ENCODE data around the gene RNF38. TPM values are rescaled to one million over a fixed set of nuclear protein-coding genes. Genes with fewer than 3 reads are reported as not detected.

RNF38 gene
- total and polyA plus RNA-seq, 2 experiments from 2014 or later, result 13.7 to 61.9 TPM

DNA sequence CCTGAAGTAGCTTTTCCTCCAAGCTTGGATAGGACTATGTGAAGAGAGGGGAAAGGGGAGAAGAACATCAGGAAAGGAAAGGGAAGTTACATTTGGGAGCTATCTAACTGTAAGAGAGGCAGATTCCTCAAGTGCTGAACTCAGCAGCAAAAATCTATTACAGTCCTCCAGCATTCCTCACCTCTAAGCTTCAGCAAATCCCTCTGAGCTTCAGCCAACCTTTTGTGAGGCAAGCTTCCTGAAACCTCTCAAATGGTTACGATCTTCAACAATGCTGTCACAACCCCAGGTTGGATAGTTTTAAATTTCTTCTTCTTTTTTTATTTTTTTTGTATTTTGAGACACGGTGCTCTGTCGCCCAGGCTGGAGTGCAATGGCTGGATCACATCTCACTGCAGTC is 2.5 kb upstream of the RNF38 start (continued):
- TF ChIP-seq, protein P1, sequence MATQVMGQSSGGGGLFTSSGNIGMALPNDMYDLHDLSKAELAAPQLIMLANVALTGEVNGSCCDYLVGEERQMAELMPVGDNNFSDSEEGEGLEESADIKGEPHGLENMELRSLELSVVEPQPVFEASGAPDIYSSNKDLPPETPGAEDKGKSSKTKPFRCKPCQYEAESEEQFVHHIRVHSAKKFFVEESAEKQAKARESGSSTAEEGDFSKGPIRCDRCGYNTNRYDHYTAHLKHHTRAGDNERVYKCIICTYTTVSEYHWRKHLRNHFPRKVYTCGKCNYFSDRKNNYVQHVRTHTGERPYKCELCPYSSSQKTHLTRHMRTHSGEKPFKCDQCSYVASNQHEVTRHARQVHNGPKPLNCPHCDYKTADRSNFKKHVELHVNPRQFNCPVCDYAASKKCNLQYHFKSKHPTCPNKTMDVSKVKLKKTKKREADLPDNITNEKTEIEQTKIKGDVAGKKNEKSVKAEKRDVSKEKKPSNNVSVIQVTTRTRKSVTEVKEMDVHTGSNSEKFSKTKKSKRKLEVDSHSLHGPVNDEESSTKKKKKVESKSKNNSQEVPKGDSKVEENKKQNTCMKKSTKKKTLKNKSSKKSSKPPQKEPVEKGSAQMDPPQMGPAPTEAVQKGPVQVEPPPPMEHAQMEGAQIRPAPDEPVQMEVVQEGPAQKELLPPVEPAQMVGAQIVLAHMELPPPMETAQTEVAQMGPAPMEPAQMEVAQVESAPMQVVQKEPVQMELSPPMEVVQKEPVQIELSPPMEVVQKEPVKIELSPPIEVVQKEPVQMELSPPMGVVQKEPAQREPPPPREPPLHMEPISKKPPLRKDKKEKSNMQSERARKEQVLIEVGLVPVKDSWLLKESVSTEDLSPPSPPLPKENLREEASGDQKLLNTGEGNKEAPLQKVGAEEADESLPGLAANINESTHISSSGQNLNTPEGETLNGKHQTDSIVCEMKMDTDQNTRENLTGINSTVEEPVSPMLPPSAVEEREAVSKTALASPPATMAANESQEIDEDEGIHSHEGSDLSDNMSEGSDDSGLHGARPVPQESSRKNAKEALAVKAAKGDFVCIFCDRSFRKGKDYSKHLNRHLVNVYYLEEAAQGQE (IDR thresholded peaks at IDR 0.05; ENCODE audit: unreplicated experiment), result no peak
- no peak for TF ChIP-seq NANOG (IDR thresholded peaks at IDR 0.05; ENCODE audit: borderline replicate concordance)
- TF ChIP-seq, protein P2, sequence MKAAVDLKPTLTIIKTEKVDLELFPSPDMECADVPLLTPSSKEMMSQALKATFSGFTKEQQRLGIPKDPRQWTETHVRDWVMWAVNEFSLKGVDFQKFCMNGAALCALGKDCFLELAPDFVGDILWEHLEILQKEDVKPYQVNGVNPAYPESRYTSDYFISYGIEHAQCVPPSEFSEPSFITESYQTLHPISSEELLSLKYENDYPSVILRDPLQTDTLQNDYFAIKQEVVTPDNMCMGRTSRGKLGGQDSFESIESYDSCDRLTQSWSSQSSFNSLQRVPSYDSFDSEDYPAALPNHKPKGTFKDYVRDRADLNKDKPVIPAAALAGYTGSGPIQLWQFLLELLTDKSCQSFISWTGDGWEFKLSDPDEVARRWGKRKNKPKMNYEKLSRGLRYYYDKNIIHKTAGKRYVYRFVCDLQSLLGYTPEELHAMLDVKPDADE (IDR thresholded peaks at IDR 0.05), result no peak
- no peak for TF ChIP-seq ZNF114 (CRISPR knock-in tag; IDR thresholded peaks at IDR 0.05)
- no peak for TF ChIP-seq EZH2 (IDR thresholded peaks at IDR 0.05; ENCODE audit: low read depth, unreplicated experiment)

DNA sequence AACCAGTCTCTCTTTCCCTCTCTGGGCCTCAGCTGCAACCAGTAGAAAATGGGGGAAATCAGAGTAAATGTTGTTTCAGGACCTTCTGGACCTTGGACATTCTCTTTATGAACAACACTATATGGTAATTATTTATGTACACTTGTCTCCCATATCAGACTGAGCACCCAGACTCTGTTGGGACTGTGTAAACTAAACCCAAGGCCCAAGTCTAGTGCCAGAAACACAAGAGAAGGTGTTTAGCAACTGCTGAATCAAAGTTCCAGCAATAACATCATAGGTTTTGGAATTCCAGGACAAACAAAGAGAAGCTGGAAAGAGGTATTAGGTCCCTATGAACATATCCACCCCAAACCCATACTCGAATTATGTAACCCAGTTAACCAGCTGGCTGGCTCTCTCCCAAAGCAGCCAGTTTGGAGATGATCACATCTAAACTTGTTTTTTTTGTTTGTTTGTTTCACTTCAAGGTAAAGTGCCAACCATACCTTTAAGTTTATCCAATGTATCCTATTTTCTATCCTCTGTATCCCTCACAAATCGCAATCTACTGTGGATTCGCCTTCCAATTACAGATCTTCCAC is 1.9 kb upstream of the RNF38 start:
- no peaks in the 10 kb centered on the region for H3K9me2 ChIP-seq (ENCODE audit: insufficient read depth)
- Mint-ChIP-seq H3K4me3 (peak overlapping the region; percentile 97), H3K9me3 (0 out of 3 replicates have a peak, but pooled peaks cover 3% of the 10 kb centered on the region), H3K4me1 (peaks cover 26% of the 10 kb centered on the region), H3K27ac (no peak overlapping the region), H3K27me3 (ENCODE audit: insufficient read depth, low read depth, poor library complexity) (peaks cover 15% of the 10 kb centered on the region), H3K36me3 (ENCODE audit: low read depth) (peaks cover 8% of the 10 kb centered on the region; the same call in 2 of the 3 replicates)
- H3K27ac ChIP-seq (ENCODE audit: low read depth), result peak overlapping the region; percentile 96
- peak overlapping the region; percentile 70 for H3K4me3 ChIP-seq
- no peak for ATAC-seq
- peaks cover 10% of the 10 kb centered on the region; the same call in 1 of the 2 replicates for H3F3A ChIP-seq (replicated peaks; ENCODE audit: low read depth)
- peak overlapping the region; percentile 80 for H3K4me2 ChIP-seq
- peaks cover 86% of the 10 kb centered on the region for H3K79me2 ChIP-seq (replicated peaks; ENCODE audit: insufficient read depth)
- no peak overlapping the region for H2AFZ ChIP-seq
- H4K20me1 ChIP-seq (replicated peaks; ENCODE audit: insufficient read depth), result peaks cover 11% of the 10 kb centered on the region
- peaks cover 37% of the 10 kb centered on the region for H3K4me1 ChIP-seq (ENCODE audit: insufficient read depth)
- H3K36me3 ChIP-seq (ENCODE audit: insufficient read depth), result no peaks in the 10 kb centered on the region
- H3K27me3 ChIP-seq (ENCODE audit: insufficient read depth), result no peaks in the 10 kb centered on the region
- no peak for DNase-seq (ENCODE audit: low spot score)
- no peak for TF ChIP-seq ZNF331 (CRISPR knock-in tag; IDR thresholded peaks at IDR 0.05; ENCODE audit: low read depth)
- TF ChIP-seq ZNF114 (CRISPR knock-in tag; IDR thresholded peaks at IDR 0.05), result no peak
- TF ChIP-seq, protein P3, sequence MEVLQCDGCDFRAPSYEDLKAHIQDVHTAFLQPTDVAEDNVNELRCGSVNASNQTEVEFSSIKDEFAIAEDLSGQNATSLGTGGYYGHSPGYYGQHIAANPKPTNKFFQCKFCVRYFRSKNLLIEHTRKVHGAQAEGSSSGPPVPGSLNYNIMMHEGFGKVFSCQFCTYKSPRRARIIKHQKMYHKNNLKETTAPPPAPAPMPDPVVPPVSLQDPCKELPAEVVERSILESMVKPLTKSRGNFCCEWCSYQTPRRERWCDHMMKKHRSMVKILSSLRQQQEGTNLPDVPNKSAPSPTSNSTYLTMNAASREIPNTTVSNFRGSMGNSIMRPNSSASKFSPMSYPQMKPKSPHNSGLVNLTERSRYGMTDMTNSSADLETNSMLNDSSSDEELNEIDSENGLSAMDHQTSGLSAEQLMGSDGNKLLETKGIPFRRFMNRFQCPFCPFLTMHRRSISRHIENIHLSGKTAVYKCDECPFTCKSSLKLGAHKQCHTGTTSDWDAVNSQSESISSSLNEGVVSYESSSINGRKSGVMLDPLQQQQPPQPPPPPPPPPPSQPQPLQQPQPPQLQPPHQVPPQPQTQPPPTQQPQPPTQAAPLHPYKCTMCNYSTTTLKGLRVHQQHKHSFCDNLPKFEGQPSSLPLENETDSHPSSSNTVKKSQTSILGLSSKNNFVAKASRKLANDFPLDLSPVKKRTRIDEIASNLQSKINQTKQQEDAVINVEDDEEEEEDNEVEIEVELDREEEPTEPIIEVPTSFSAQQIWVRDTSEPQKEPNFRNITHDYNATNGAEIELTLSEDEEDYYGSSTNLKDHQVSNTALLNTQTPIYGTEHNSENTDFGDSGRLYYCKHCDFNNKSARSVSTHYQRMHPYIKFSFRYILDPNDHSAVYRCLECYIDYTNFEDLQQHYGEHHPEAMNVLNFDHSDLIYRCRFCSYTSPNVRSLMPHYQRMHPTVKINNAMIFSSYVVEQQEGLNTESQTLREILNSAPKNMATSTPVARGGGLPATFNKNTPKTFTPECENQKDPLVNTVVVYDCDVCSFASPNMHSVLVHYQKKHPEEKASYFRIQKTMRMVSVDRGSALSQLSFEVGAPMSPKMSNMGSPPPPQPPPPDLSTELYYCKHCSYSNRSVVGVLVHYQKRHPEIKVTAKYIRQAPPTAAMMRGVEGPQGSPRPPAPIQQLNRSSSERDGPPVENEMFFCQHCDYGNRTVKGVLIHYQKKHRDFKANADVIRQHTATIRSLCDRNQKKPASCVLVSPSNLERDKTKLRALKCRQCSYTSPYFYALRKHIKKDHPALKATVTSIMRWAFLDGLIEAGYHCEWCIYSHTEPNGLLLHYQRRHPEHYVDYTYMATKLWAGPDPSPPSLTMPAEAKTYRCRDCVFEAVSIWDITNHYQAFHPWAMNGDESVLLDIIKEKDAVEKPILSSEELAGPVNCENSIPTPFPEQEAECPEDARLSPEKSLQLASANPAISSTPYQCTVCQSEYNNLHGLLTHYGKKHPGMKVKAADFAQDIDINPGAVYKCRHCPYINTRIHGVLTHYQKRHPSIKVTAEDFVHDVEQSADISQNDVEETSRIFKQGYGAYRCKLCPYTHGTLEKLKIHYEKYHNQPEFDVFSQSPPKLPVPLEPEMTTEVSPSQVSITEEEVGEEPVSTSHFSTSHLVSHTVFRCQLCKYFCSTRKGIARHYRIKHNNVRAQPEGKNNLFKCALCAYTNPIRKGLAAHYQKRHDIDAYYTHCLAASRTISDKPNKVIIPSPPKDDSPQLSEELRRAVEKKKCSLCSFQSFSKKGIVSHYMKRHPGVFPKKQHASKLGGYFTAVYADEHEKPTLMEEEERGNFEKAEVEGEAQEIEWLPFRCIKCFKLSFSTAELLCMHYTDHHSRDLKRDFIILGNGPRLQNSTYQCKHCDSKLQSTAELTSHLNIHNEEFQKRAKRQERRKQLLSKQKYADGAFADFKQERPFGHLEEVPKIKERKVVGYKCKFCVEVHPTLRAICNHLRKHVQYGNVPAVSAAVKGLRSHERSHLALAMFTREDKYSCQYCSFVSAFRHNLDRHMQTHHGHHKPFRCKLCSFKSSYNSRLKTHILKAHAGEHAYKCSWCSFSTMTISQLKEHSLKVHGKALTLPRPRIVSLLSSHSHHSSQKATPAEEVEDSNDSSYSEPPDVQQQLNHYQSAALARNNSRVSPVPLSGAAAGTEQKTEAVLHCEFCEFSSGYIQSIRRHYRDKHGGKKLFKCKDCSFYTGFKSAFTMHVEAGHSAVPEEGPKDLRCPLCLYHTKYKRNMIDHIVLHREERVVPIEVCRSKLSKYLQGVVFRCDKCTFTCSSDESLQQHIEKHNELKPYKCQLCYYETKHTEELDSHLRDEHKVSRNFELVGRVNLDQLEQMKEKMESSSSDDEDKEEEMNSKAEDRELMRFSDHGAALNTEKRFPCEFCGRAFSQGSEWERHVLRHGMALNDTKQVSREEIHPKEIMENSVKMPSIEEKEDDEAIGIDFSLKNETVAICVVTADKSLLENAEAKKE (CRISPR knock-in tag; IDR thresholded peaks at IDR 0.05), result no peak
- no peak for TF ChIP-seq JUNB (IDR thresholded peaks at IDR 0.05; ENCODE audit: unreplicated experiment)
- no peak for TF ChIP-seq POLR2AphosphoS5 (IDR thresholded peaks at IDR 0.05; ENCODE audit: low read depth)
- TF ChIP-seq, protein P1 (IDR thresholded peaks at IDR 0.05; ENCODE audit: unreplicated experiment), result no peak
- TF ChIP-seq EZH2 (IDR thresholded peaks at IDR 0.05; ENCODE audit: low read depth, unreplicated experiment), result no peak

Data from GM23338 (cell line).